ENCODE results near the gene RFX4.

Gene RFX4

DNA sequence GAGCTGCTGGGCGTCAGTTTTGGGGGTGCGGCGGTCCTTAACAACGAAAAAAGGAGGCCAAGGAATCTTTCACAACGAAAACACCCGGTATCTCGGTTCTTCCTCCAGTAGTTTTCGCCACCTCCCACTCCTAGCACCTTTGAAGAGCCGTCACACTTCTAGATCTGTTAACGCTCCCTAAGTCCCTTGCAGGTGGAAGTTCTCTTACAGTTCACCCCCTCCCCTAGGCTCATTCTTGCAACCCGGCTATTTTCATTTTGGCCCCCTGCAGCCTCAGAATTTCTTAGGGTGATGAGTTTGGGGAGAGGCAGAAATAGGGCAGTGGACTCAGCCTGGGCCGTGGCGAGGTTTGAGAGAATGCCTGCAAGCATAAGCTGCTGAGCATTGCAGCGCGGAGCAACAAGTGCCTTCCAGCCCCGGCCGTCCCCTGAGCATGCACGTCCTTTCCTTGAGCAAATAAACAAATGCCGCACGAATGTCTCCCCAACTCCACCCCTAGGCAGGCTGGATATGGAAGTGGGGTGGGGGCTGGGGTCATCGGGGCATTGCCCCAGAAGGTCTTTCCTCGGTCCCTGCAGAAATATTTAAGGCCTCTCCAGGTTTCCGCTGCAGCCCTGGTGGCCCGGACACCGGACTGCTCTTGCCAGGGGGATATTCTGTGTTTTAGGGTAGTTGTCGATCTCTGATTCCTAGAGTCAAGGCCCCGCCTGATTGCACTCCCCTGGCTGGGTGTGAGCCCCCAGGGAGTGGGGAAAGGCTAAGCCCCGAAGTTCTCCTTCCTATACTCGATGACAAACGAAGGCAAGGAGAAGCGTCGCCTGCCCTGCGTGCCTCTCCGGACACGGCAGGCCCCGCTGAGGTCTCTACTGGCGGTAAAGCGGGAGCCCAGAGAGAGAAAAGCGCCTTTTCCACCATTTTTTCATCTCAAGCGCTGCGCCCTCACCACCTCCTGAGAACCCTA, 1.6 kb downstream of the RFX4 start:
- TF ChIP-seq, protein P1, sequence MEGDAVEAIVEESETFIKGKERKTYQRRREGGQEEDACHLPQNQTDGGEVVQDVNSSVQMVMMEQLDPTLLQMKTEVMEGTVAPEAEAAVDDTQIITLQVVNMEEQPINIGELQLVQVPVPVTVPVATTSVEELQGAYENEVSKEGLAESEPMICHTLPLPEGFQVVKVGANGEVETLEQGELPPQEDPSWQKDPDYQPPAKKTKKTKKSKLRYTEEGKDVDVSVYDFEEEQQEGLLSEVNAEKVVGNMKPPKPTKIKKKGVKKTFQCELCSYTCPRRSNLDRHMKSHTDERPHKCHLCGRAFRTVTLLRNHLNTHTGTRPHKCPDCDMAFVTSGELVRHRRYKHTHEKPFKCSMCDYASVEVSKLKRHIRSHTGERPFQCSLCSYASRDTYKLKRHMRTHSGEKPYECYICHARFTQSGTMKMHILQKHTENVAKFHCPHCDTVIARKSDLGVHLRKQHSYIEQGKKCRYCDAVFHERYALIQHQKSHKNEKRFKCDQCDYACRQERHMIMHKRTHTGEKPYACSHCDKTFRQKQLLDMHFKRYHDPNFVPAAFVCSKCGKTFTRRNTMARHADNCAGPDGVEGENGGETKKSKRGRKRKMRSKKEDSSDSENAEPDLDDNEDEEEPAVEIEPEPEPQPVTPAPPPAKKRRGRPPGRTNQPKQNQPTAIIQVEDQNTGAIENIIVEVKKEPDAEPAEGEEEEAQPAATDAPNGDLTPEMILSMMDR (IDR thresholded peaks at IDR 0.05; ENCODE audit: extremely low read depth, insufficient read depth, missing control alignments), result no peak
- in situ Hi-C loops (cut with MboI; ENCODE audit: low pct_unique_long_range_greater_than_20kb, low sequenced_read_pairs, unreplicated experiment), result no loop called here

DNA sequence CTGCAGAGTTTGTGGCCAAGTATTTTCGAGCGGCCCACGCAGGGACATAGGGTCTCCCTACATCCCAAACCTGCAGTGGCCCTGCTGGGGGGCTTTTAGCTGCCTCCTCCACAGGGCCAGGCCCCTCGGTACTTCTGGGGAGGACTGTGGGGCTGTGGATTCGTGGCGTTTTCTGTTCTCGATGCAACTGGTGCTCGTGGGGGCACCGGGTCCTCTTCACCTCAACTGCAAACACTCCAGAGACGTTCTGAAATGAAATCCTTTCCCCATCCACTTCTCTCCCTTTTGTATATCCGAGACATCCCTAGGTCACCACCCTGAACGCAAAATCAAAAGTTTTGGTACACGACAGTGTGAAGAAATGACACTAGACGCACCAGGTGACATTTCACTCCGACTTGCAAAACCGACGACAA, 2.3 kb downstream of the RFX4 start:
- in situ Hi-C loops (cut with MboI; ENCODE audit: low pct_unique_long_range_greater_than_20kb, low sequenced_read_pairs, unreplicated experiment), result no loop called here
- TF ChIP-seq, protein P1 (IDR thresholded peaks at IDR 0.05; ENCODE audit: extremely low read depth, insufficient read depth, missing control alignments), result no peak
- no peak for DNase-seq (ENCODE audit: low spot score)

More for the DNA sequence above, 1.6 kb downstream of the RFX4 start:
- no peak for DNase-seq (ENCODE audit: low spot score)

DNA sequence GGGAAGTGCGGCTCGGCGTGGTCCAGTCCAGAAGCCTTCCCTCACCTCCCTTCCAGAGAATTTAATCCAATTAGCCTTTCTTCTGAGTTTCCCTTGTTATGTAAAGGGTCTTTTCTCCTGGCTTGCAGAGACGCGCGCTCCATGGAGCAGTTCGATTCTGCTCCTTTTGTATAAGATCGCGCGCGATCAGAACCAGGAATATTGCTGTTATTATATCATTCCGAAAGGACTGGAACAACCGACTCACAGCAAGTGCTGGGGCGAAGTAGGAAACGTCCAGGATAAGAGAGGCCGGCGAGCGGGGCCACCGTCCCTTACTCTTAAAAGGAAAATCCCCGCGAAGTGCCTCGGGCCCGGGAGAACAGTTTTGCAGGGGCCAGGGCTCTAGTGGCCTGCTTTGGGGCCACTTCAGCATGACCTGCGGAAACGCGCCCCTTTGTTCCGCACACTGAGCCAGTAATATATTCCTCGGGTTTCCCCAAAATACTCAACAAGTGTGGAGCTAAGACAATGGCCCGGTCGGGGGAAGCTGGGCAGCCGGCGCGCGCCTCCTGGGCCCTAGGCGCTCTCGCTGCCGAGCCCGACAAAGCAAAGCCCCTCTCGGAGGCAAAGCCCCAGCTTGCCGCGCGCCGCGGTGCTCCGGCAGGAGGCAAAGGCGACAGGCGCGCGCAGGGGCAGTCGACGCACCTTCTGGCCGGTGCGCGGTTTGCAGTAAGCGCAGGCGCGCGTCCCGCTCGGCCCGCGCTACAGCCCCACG, 2.9 kb downstream of the RFX4 start:
- in situ Hi-C loops (cut with MboI; ENCODE audit: low pct_unique_long_range_greater_than_20kb, low sequenced_read_pairs, unreplicated experiment), result no loop called here
- no peak for DNase-seq (ENCODE audit: low spot score)
- TF ChIP-seq, protein P1 (IDR thresholded peaks at IDR 0.05; ENCODE audit: extremely low read depth, insufficient read depth, missing control alignments), result no peak

DNA sequence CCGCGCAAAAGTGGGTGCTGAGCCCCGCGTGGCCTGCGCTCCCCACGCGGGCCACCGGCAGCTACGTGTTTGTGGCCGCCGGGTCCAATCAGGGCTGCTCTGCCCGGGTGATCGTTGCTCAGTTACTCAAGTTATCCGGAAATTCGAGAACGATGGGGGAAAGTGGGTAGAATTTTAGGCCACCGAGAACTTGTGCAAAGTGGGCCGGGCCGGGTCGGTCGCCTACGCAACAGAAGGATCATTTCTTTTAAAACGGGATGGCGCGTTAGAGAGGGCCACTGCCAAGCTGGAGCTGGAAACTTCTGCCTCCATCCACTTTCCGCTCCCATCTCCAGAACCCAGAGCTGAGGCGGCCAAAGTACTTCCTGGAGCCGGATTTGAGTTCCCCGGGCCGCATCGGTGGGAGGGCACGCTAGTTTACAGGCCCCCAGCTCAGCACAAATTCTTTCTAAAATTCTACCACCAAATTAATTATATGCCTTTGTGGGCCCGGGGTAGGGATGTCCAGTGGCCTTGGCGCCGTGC, 3.5 kb downstream of the RFX4 start:
- in situ Hi-C loops (cut with MboI; ENCODE audit: low pct_unique_long_range_greater_than_20kb, low sequenced_read_pairs, unreplicated experiment), result no loop called here
- TF ChIP-seq, protein P1 (IDR thresholded peaks at IDR 0.05; ENCODE audit: extremely low read depth, insufficient read depth, missing control alignments), result no peak
- DNase-seq (ENCODE audit: low spot score), result no peak

DNA sequence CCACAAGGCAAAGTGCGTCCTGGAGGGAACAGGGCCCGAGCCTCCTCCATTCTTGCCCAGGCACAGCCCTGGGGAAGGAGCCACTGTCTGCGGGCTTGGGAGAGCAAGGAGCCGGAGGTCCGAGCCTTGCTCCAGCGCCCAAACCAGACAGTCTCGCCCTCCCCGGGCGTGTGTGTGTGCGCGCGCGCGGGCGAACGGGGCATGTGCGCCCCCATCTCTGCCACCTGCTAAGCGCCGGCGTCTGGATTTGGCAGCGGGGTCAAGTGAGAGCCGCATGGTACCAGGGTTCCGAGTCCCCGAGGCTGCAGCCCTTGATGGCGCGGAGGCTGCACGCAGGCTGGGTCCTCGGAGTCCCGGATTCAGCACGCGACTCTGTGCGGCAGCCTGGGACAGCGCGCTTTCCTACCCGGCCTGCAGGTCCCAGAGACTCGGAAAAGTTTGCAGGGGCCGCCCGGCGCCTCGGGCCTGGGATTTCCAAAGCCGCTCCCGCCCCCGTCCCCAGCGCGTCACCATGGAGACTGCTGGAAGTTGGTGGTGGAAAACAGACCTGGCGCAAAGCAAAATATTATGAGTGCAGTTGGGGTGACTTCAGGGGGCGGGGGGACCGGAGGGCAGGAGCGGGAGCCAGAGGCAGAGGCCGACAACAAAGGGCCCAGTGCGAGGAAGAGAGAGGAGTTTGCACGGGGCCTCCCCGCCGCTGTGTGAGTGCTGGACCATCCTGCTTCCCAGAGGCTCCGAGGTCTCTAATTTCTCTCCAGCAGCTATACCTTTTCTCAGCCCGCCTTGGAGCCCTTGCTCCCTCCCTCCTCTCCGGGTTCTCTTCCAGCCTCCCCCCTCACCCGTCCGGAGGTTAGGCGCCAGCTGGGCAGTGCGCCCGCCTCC, 4.2 kb downstream of the RFX4 start:
- DNase-seq (ENCODE audit: low spot score), result no peak
- in situ Hi-C loops (cut with MboI; ENCODE audit: low pct_unique_long_range_greater_than_20kb, low sequenced_read_pairs, unreplicated experiment), result no loop called here
- TF ChIP-seq, protein P1 (IDR thresholded peaks at IDR 0.05; ENCODE audit: extremely low read depth, insufficient read depth, missing control alignments), result no peak

DNA sequence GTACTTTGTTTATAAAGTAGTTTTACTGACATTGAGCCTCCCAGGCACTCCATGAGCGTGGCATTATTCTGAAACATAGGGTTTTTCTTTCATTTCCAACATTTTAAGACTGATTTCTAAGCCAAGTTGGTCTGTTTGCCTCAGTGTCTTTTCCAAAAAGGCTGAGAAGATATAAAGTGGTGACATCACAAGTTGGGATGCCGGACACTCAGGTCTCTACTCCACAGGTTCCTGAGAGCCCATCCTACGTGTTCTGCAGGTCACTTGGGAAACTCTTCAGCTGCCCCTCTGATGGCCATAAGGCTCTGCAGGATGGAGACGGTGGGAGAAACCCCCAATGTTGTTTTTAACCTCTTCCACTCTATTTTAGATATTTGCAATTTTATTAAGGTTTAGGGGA, 6.0 kb downstream of the RFX4 start:
- TF ChIP-seq, protein P1 (IDR thresholded peaks at IDR 0.05; ENCODE audit: extremely low read depth, insufficient read depth, missing control alignments), result no peak
- in situ Hi-C loops (cut with MboI; ENCODE audit: low pct_unique_long_range_greater_than_20kb, low sequenced_read_pairs, unreplicated experiment), result no loop called here

More for the DNA sequence above, 6.0 kb downstream of the RFX4 start:
- no peak for DNase-seq (ENCODE audit: low spot score)

Data from GM13977 (cell line).